HCT116 (cell line): ENCODE results near the gene MUS81. TPM values are rescaled to one million over a fixed set of nuclear protein-coding genes. Genes with fewer than 3 reads are reported as not detected.
A peak's percentile ranks its signal among the peaks of the same experiment; 100 is the strongest.

Experiments used
- ATAC-seq: fragments of 200-7000 bp; cut with Tn5 transposase; 2 replicates; pipeline ENCODE4 v1.9.1; 2020; ENCODE audit warnings: mild to moderate bottlenecking, moderate library complexity
- Bru-seq: library from RNA; stranded (reverse); fragments of 400-500 nt; gene quantifications from one replicate; lab custom pipeline; 2021; lab: Mats Ljungman, UMichigan
- BruChase-seq, 2 experiments: library from RNA; stranded (reverse); fragments of 400-500 nt; gene quantifications; one replicate each; lab custom pipeline; 2021; lab: Mats Ljungman, UMichigan
- BruUV-seq: library from RNA; stranded (reverse); fragments of 400-500 nt; replicated peaks from 2 replicates; lab custom pipeline; 2021; lab: Mats Ljungman, UMichigan
- CTCF ChIA-PET: fragments of 300-600 bp; sonication (Branson Sonifier 250); formaldehyde crosslinking; loops from one replicate; lab custom pipeline; 2021; ENCODE audit warnings: antibody characterized with exemption; lab: Charles Lee
- POLR2A ChIA-PET: fragments of 300-600, 350-600 bp; sonication (Branson Sonifier 250); formaldehyde crosslinking; loops from one replicate; lab custom pipeline; 2021; ENCODE audit warnings: antibody characterized with exemption; lab: Charles Lee
- RAD21 ChIA-PET, 2 experiments: fragments of 300-600 bp; sonication (Branson Sonifier 250); formaldehyde crosslinking; loops; one replicate each; lab custom pipeline; 2023; ENCODE audit warnings: low total read pairs in 2 of 2; ENCODE audit not compliant: uncharacterized antibody in 2 of 2, unreplicated experiment in 2 of 2, low non-redundant PET in 1 of 2; lab: Charles Lee
- DNase-seq: peaks from one replicate; pipeline ENCODE4 v3.0.0-alpha.2; 2010; ENCODE audit warnings: low read depth, low spot score
- H2AFZ ChIP-seq: fragments of 200-600 bp; shearing (Covaris generic), sonication (generic); 2 replicates; pipeline ENCODE4 v1.6.1; 2017; ENCODE audit warnings: low read depth, mixed run types, mixed read lengths, antibody characterized with exemption, low read length; ENCODE audit not compliant: poor library complexity, severe bottlenecking
- H3K27ac ChIP-seq: 2 replicates; pipeline ENCODE4 v1.5.1; 2012; ENCODE audit warnings: low read depth, low read length
- H3K27me3 ChIP-seq: fragments of 200-600 bp; sonication (generic); 2 replicates; pipeline ENCODE4 v1.6.1; 2016; ENCODE audit warnings: mixed run types, low read length, mixed read lengths; ENCODE audit not compliant: insufficient read depth
- H3K36me3 ChIP-seq, 2 experiments: fragments of 200-500 bp in 1 of 2; fragments of 200-600 bp in 1 of 2; sonication (Bioruptor generic) in 1 of 2; sonication (generic) in 1 of 2; 2 replicates each; pipeline versions ENCODE4 v1.5.1 to v1.6.1; 2014 to 2016; ENCODE audit warnings: low read length in 2 of 2, inconsistent platforms in 1 of 2, mixed read lengths in 1 of 2, mixed run types in 1 of 2; ENCODE audit not compliant: insufficient read depth in 2 of 2, control insufficient read depth in 1 of 2
- H3K4me1 ChIP-seq, 2 experiments: fragments of 200-600 bp in 1 of 2; sonication (generic) in 1 of 2; 2 replicates each; pipeline versions ENCODE4 v1.5.1 to v1.6.1; 2012 to 2017; ENCODE audit warnings: low read length in 2 of 2, inconsistent platforms in 1 of 2, mild to moderate bottlenecking in 1 of 2, mixed read lengths in 1 of 2, mixed run types in 1 of 2, moderate library complexity in 1 of 2; ENCODE audit not compliant: insufficient read depth in 2 of 2, control insufficient read depth in 1 of 2
- H3K4me2 ChIP-seq: fragments of 200-600 bp; sonication (generic); 2 replicates; pipeline ENCODE4 v1.6.1; 2017; ENCODE audit warnings: mixed run types, low read length, mixed read lengths
- H3K4me3 ChIP-seq, 2 experiments: fragments of 200-600 bp in 1 of 2; sonication (generic) in 1 of 2; replicated peaks in 1 of 2; 2 replicates each; pipeline ENCODE4 v1.5.1; 2011 to 2016; ENCODE audit warnings: low read length in 2 of 2, control low read depth in 1 of 2, low read depth in 1 of 2, mild to moderate bottlenecking in 1 of 2, mixed read lengths in 1 of 2, mixed run types in 1 of 2
- H3K79me2 ChIP-seq: fragments of 200-600 bp; sonication (generic); 2 replicates; pipeline ENCODE4 v1.6.1; 2017; ENCODE audit warnings: mild to moderate bottlenecking, mixed run types, low read length, moderate library complexity, mixed read lengths; ENCODE audit not compliant: insufficient read depth
- H3K9ac ChIP-seq: fragments of 200-600 bp; sonication (generic); 2 replicates; pipeline ENCODE4 v1.6.1; 2016; ENCODE audit warnings: low read length, mixed read lengths
- H3K9me2 ChIP-seq: fragments of 200-600 bp; sonication (generic), shearing (Covaris generic); 2 replicates; pipeline ENCODE4 v1.6.1; 2017; ENCODE audit warnings: mixed run types, mild to moderate bottlenecking, moderate library complexity; ENCODE audit not compliant: insufficient read depth
- H3K9me3 ChIP-seq, 2 experiments: fragments of 200-500 bp in 1 of 2; fragments of 200-600 bp in 1 of 2; sonication (Bioruptor generic) in 1 of 2; sonication (generic) in 1 of 2; 2 replicates each; pipeline ENCODE4 v1.6.1; 2014 to 2017; ENCODE audit warnings: low read length in 2 of 2, mixed read lengths in 2 of 2, inconsistent platforms in 1 of 2, low read depth in 1 of 2, mild to moderate bottlenecking in 1 of 2, mixed run types in 1 of 2, moderate library complexity in 1 of 2; ENCODE audit not compliant: control insufficient read depth in 1 of 2, insufficient read depth in 1 of 2
- H4K20me1 ChIP-seq: fragments of 200-600 bp; sonication (generic), shearing (Covaris generic); 2 replicates; pipeline ENCODE4 v1.6.1; 2017; ENCODE audit warnings: mixed run types, mild to moderate bottlenecking, moderate library complexity; ENCODE audit not compliant: insufficient read depth
- EZH2 ChIP-seq: fragments of 200-600 bp; sonication (generic); IDR thresholded peaks from 2 replicates; pipeline ENCODE4 v1.6.1; 2017; ENCODE audit warnings: antibody characterized with exemption, mixed run types
- EZH2phosphoT487 ChIP-seq: fragments of 200-600 bp; IDR thresholded peaks from 2 replicates; pipeline ENCODE4 v1.6.1; 2018; ENCODE audit warnings: antibody characterized with exemption, borderline replicate concordance
- JUND ChIP-seq: IDR thresholded peaks from 2 replicates; pipeline ENCODE4 v1.6.1; 2012
- MAX ChIP-seq: IDR thresholded peaks from 2 replicates; pipeline ENCODE4 v1.6.1; 2012
- POLR2A ChIP-seq: IDR thresholded peaks from 2 replicates; pipeline ENCODE4 v1.7.0; 2011; ENCODE audit warnings: borderline replicate concordance; ENCODE audit not compliant: insufficient read depth, insufficient read length; ENCODE audit errors: extremely low read depth
- RAD21 ChIP-seq: IDR thresholded peaks from 2 replicates; pipeline ENCODE4 v1.6.1; 2012; ENCODE audit warnings: low read depth, mild to moderate bottlenecking
- REST ChIP-seq: IDR thresholded peaks from 2 replicates; pipeline ENCODE4 v1.6.1; 2012; ENCODE audit warnings: low read depth
- SIN3A ChIP-seq: IDR thresholded peaks from 2 replicates; pipeline ENCODE4 v1.6.1; 2012; ENCODE audit warnings: low read depth
- SP1 ChIP-seq: IDR thresholded peaks from 2 replicates; pipeline ENCODE4 v1.6.1; 2012; ENCODE audit warnings: low read depth
- SRF ChIP-seq: IDR thresholded peaks from 2 replicates; pipeline ENCODE4 v1.6.1; 2012; ENCODE audit warnings: low read depth
- TCF7L2 ChIP-seq: IDR thresholded peaks from 2 replicates; pipeline ENCODE4 v1.7.0; 2011; ENCODE audit warnings: borderline replicate concordance, inconsistent platforms; ENCODE audit not compliant: insufficient read depth, insufficient read length; ENCODE audit errors: extremely low read depth
- ZBTB33 ChIP-seq: IDR thresholded peaks from 2 replicates; pipeline ENCODE4 v1.6.1; 2011; ENCODE audit warnings: mild to moderate bottlenecking, low read length, moderate library complexity; ENCODE audit not compliant: insufficient replicate concordance; ENCODE audit errors: extremely low read depth
- ZFX ChIP-seq: fragments of 450-650 bp; IDR thresholded peaks from 2 replicates; pipeline ENCODE4 v1.6.1; 2017
- ZNF274 ChIP-seq: fragments of 200-500 bp; sonication (Bioruptor generic); IDR thresholded peaks from 2 replicates; pipeline ENCODE4 v1.6.1; 2014; ENCODE audit warnings: mild to moderate bottlenecking, low read depth, low read length, inconsistent platforms
- intact Hi-C: fragments of 100-400 bp; cut with micrococcal nuclease; formaldehyde crosslinking; loops from 2 replicates; pipeline ENCODE4 v1.10.0; 2022
- long read RNA-seq: library from polyadenylated mRNA; unstranded; transcript quantifications from one replicate; pipeline ENCODE4 v2.0.0, GENCODE V29; 2021; ENCODE audit not compliant: unreplicated experiment
- polyA plus RNA-seq: library from polyadenylated mRNA; unstranded; fragments of >200 nt; gene quantifications from 2 replicates; pipeline ENCODE4 v1.2.1, GENCODE V29; 2012; ENCODE audit warnings: missing spikeins
- total RNA-seq: library from RNA; stranded (reverse); gene quantifications from one replicate; pipeline ENCODE4 v1.2.1, GENCODE V29; 2021; ENCODE audit not compliant: unreplicated experiment
- TF ChIP-seq, protein P1 (sequence below): IDR thresholded peaks from 2 replicates; pipeline ENCODE4 v1.6.1; 2012

Gene MUS81, protein sequence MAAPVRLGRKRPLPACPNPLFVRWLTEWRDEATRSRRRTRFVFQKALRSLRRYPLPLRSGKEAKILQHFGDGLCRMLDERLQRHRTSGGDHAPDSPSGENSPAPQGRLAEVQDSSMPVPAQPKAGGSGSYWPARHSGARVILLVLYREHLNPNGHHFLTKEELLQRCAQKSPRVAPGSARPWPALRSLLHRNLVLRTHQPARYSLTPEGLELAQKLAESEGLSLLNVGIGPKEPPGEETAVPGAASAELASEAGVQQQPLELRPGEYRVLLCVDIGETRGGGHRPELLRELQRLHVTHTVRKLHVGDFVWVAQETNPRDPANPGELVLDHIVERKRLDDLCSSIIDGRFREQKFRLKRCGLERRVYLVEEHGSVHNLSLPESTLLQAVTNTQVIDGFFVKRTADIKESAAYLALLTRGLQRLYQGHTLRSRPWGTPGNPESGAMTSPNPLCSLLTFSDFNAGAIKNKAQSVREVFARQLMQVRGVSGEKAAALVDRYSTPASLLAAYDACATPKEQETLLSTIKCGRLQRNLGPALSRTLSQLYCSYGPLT
- total RNA-seq: 47.2 TPM
- polyA plus RNA-seq: 42.4 and 57.5 TPM in 2 replicates
- percentile 73 among the genes with signal in this experiment for Bru-seq, nascent RNA
- BruChase-seq, experiment 1, labeled RNA remaining after a 6-hour chase: percentile 75 among the genes with signal in this experiment
- BruChase-seq, experiment 2, labeled RNA remaining after a 2-hour chase: percentile 76 among the genes with signal in this experiment
- long read RNA-seq, transcript MUS81-201 (16 exons, 2,392 nt): major isoform, 23 of 79 reads
- long read RNA-seq, partial matches to known transcripts: 7 of 79 reads
- long read RNA-seq, other reads (novel, unspliced or antisense): 46 of 79 reads

- Histone ChIP-seq H3K9ac (peak within 1 kb of the TSS; percentile 99), H3K4me1 (peaks cover 23 to 42% of the 10 kb centered on the region in 2 experiments), H3K79me2 (peaks cover 46% of the 10 kb centered on the region), H2AFZ (peak within 1 kb of the TSS; percentile 50), H4K20me1 (peaks cover 12% of the 10 kb centered on the region; the same call in 1 of the 2 replicates), H3K9me2 (no peaks in the 10 kb centered on the region), H3K4me3 (peak within 1 kb of the TSS; percentile 85 to 100), H3K27ac (peak within 1 kb of the TSS; percentile 97), H3K27me3 (no peaks in the 10 kb centered on the region), H3K9me3 (no peaks in the 10 kb centered on the region), H3K4me2 (peak within 1 kb of the TSS; percentile 77), H3K36me3 (peaks cover 17 to 30% of the 10 kb centered on the region in 2 experiments)
- DNase-seq (peak; percentile 99), ATAC-seq (peak; percentile 59)
- BruUV-seq: no TSS peak
- CTCF ChIA-PET: interaction anchor here (0.6 to 4.3 kb wide), 33 partner anchors 9 to 301 kb away, joined by 3 to 82 read pairs (median 5); partner anchors contain the start of genes AP5B1, CCDC85B, FIBP and KAT5
- POLR2A ChIA-PET: interaction anchor here (0.9 to 5.3 kb wide), 17 partner anchors 9 to 438 kb away, joined by 3 to 84 read pairs (median 6); partner anchors contain the start of genes BANF1, CCDC85B, FIBP and FOSL1
- intact Hi-C loops: loop anchor here (1.0 kb wide), 1 partner anchor 142 kb away; the partner anchor contains the start of genes BANF1 and EIF1AD
- RAD21 ChIA-PET: interaction anchor here in 1 of 2 experiments (1.2 kb wide), 1 partner anchor 148 kb away, joined by 4 read pairs; the partner anchor contains the start of gene KAT5
- no peak for TF ChIP-seq POLR2A
- no peak for TF ChIP-seq REST
- TF ChIP-seq SIN3A: no peak
- peak; percentile 74; the same call in 1 of the 2 replicates for TF ChIP-seq ZFX
- no peak for TF ChIP-seq MAX
- TF ChIP-seq RAD21: no peak
- TF ChIP-seq SP1: no peak
- TF ChIP-seq JUND: no peak
- TF ChIP-seq, protein P1, sequence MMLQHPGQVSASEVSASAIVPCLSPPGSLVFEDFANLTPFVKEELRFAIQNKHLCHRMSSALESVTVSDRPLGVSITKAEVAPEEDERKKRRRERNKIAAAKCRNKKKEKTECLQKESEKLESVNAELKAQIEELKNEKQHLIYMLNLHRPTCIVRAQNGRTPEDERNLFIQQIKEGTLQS: no peak
- TF ChIP-seq EZH2: no peak
- no peak for TF ChIP-seq EZH2phosphoT487
- TF ChIP-seq ZNF274: no peak
- TF ChIP-seq ZBTB33: no peak
- no peak for TF ChIP-seq SRF
- peak; percentile 43 for TF ChIP-seq TCF7L2
These were observed at the start of gene MUS81 for GRCh38 chr11:65860278-65861164. MUS81 (plus strand) TSS chr11:65860433; CDS start chr11:65860754, 321 bp downstream.
